Measurements from ENCODE around the gene PILRA.

GRCh38 chr7:100431286-100431735, 58.0 kb downstream of the PILRA start:
- TF ChIP-seq TCF7 (CRISPR knock-in tag; IDR thresholded peaks at IDR 0.05; ENCODE audit: low read depth) (no peak), CTCF (IDR thresholded peaks at IDR 0.05) (no peak), PRDM15 (CRISPR knock-in tag; IDR thresholded peaks at IDR 0.05) (no peak), ESRRA (CRISPR knock-in tag; IDR thresholded peaks at IDR 0.05; ENCODE audit: borderline replicate concordance) (no peak), ZNF232 (CRISPR knock-in tag; IDR thresholded peaks at IDR 0.05) (no peak), GRHL2 (CRISPR knock-in tag; IDR thresholded peaks at IDR 0.05; ENCODE audit: insufficient replicate concordance, severe bottlenecking) (no peak), TP53 (CRISPR knock-in tag; IDR thresholded peaks at IDR 0.05) (no peak), ATF2 (CRISPR knock-in tag; IDR thresholded peaks at IDR 0.05; ENCODE audit: borderline replicate concordance, low read depth) (no peak), SP1 (CRISPR knock-in tag; conservative IDR thresholded peaks at IDR 0.05) (no peak), MAX (CRISPR knock-in tag; IDR thresholded peaks at IDR 0.05) (no peak), JUN (CRISPR knock-in tag; IDR thresholded peaks at IDR 0.05) (no peak), ZBTB43 (CRISPR knock-in tag; IDR thresholded peaks at IDR 0.05) (no peak)

Measured in WTC11 (cell line).